ENCODE results near the gene ECHS1. TPM values are rescaled to one million over a fixed set of nuclear protein-coding genes. Genes with fewer than 3 reads are reported as not detected.

Gene ECHS1
- 74.7 and 90.7 TPM in 2 replicates for total RNA-seq

GRCh38 chr10:133373174-133374090 lies at the start of gene ECHS1:
Gene ECHS1, minus strand, starts transcription at chr10:133373354. Its CDS starts 21 bp downstream, at chr10:133373333.

DNA sequence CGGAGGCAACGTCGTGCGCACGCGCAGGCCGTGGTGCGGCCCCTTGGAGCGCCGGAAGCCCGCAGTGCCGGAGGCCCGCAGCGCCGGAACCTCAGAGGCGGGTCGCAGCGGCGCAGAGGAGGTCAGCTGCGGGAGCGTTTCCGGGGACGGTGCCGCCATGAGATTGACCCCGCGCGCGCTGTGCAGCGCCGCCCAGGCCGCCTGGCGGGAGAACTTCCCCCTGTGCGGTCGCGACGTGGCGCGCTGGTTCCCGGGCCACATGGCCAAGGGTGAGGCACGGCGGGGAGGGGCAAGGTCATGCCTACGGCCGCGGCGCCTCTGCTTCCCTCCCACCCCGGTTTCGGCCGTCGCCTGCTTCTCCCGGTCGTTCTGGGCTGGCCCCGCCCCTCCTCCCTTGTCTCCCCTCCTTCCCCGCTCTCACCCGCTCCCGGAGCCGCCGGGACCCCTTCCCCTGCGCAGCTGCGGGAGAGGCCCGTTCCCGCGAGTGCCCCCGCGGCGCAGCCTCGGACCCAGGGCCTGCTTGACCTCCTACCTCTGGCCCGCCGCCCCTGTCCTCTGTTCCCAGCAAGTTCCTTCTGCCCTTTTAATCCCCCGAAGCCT lies 21.0 kb upstream of the ECHS1 start, which contains the start of gene MTG1:
MTG1 (plus strand) TSS at position 94 of the 600 bp plus-strand sequence; CDS start at position 158, 64 bp downstream.

GRCh38 chr10:133379152-133379800 lies 6.1 kb upstream of the ECHS1 start, which contains the start of gene PAOX:
Gene PAOX, plus strand, starts transcription at chr10:133379262. Its CDS starts 55 bp downstream, at chr10:133379317.

GRCh38 chr10:133357285-133358161 lies 15.6 kb downstream of the ECHS1 start, which contains the start of gene FUOM:
Gene FUOM, minus strand, starts transcription at chr10:133358019. Its CDS starts 12 bp downstream, at chr10:133358007.

GRCh38 chr10:133336577-133337369 lies 36.4 kb downstream of the ECHS1 start, which contains the start of gene CALY:
Gene CALY, minus strand, starts transcription at chr10:133336896. Its CDS starts 7,907 bp downstream, at chr10:133328989.

Other genes with a start within 250 kb of the ECHS1 start
- gene KNDC1, start 213.1 kb downstream of the ECHS1 start, total RNA-seq, result under 0.01 and 0.15 TPM in 2 replicates
- gene UTF1, start 143.1 kb downstream of the ECHS1 start, total RNA-seq, result not detected in 2 replicates
- not detected in 2 replicates for gene VENTX, start 135.5 kb downstream of the ECHS1 start, total RNA-seq
- gene ADAM8, start 96.5 kb downstream of the ECHS1 start, total RNA-seq, result 0.32 and 1.1 TPM in 2 replicates
- 29.0 and 42.6 TPM in 2 replicates for gene TUBGCP2, start 64.5 kb downstream of the ECHS1 start, total RNA-seq
- gene ZNF511, start 64.4 kb downstream of the ECHS1 start, total RNA-seq, result 27.9 and 29.5 TPM in 2 replicates
- gene CALY, start 36.5 kb downstream of the ECHS1 start, total RNA-seq, result not detected in 2 replicates
- gene PRAP1, start 26.0 kb downstream of the ECHS1 start, total RNA-seq, result not detected in 2 replicates
- gene FUOM, start 15.3 kb downstream of the ECHS1 start, total RNA-seq, result 21.3 and 36.7 TPM in 2 replicates
- gene PAOX, start 5.9 kb upstream of the ECHS1 start, total RNA-seq, result 6.4 and 9.1 TPM in 2 replicates
- gene MTG1, start 20.8 kb upstream of the ECHS1 start, total RNA-seq, result 42.6 and 45.7 TPM in 2 replicates
- gene SPRN, start 51.3 kb upstream of the ECHS1 start, total RNA-seq, result under 0.01 TPM in 1 of 2 replicates, not detected in the other
- 0.65 and 0.76 TPM in 2 replicates for gene SCART1, start 80.6 kb upstream of the ECHS1 start, total RNA-seq
- 0.32 TPM in 1 of 2 replicates, not detected in the other for gene CYP2E1, start 154.0 kb upstream of the ECHS1 start, total RNA-seq
- gene SYCE1, start 192.2 kb upstream of the ECHS1 start, total RNA-seq, result not detected in 2 replicates

Data from epithelial cell of umbilical artery (primary cell).